Keratinocyte (primary cell): ENCODE measurements around the gene MFAP4. TPM values are rescaled to one million over a fixed set of nuclear protein-coding genes. Genes with fewer than 3 reads are reported as not detected.

Source experiments
- DNase-seq: peaks from one replicate; pipeline ENCODE4 v3.0.0-alpha.2; 2011; ENCODE audit warnings: low read depth, missing footprints, low spot score
- FAIRE-seq: peaks from 2 replicates; lab custom pipeline; 2011; peaks lifted over from hg19 to GRCh38; lab: Jason Lieb, UNC
- H2AFZ ChIP-seq: 2 replicates; pipeline ENCODE4 v1.6.0; 2012; ENCODE audit warnings: low read length, control low read depth, inconsistent platforms; ENCODE audit not compliant: control insufficient read depth
- H3K27ac ChIP-seq: 2 replicates; pipeline ENCODE4 v1.5.1; 2011; ENCODE audit warnings: low read length; ENCODE audit not compliant: control insufficient read depth, insufficient read depth
- H3K27me3 ChIP-seq: 3 replicates; pipeline ENCODE4 v1.6.0; 2011; ENCODE audit warnings: low read length; ENCODE audit not compliant: control insufficient read depth, insufficient read depth; ENCODE audit errors: extremely low read depth
- H3K36me3 ChIP-seq, 2 experiments: 2 replicates in 1 of 2; 3 replicates in 1 of 2; pipeline ENCODE4 v1.5.1; 2011; ENCODE audit warnings: low read length in 2 of 2, mild to moderate bottlenecking in 1 of 2; ENCODE audit not compliant: control insufficient read depth in 2 of 2, insufficient read depth in 2 of 2; ENCODE audit errors: extremely low read depth in 1 of 2
- H3K4me1 ChIP-seq: 3 replicates; pipeline ENCODE4 v1.5.1; 2011; ENCODE audit warnings: low read length; ENCODE audit not compliant: control insufficient read depth, insufficient read depth; ENCODE audit errors: extremely low read depth
- H3K4me2 ChIP-seq: 3 replicates; pipeline ENCODE4 v1.6.0; 2011; ENCODE audit warnings: low read depth, low read length; ENCODE audit not compliant: control insufficient read depth, insufficient read depth; ENCODE audit errors: extremely low read depth
- H3K4me3 ChIP-seq, 3 experiments: fragments of 200-600 bp in 1 of 3; sonication (generic) in 1 of 3; 2 replicates in 2 of 3; 3 replicates in 1 of 3; pipeline ENCODE4 v1.5.1; 2011 to 2016; ENCODE audit warnings: low read length in 3 of 3, mild to moderate bottlenecking in 3 of 3, control low read depth in 2 of 3, inconsistent platforms in 1 of 3, low read depth in 1 of 3, mixed read lengths in 1 of 3, mixed run types in 1 of 3, moderate library complexity in 1 of 3; ENCODE audit not compliant: control insufficient read depth in 2 of 3, insufficient read depth in 2 of 3; ENCODE audit errors: extremely low read depth in 1 of 3
- H3K79me2 ChIP-seq: 2 replicates; pipeline ENCODE4 v1.6.0; 2012; ENCODE audit warnings: low read length; ENCODE audit not compliant: control insufficient read depth, insufficient read depth
- H3K9ac ChIP-seq: 3 replicates; pipeline ENCODE4 v1.6.0; 2011; ENCODE audit warnings: low read length; ENCODE audit not compliant: control insufficient read depth, insufficient read depth; ENCODE audit errors: extremely low read depth
- H3K9me1 ChIP-seq: 3 replicates; pipeline ENCODE4 v1.6.0; 2011; ENCODE audit warnings: low read length; ENCODE audit not compliant: control insufficient read depth, insufficient read depth; ENCODE audit errors: extremely low read depth
- H3K9me3 ChIP-seq: 2 replicates; pipeline ENCODE4 v1.5.1; 2012; ENCODE audit warnings: low read depth, low read length; ENCODE audit not compliant: control insufficient read depth
- H4K20me1 ChIP-seq: 3 replicates; pipeline ENCODE4 v1.6.0; 2011; ENCODE audit warnings: low read length; ENCODE audit not compliant: control insufficient read depth, insufficient read depth; ENCODE audit errors: extremely low read depth
- CTCF ChIP-seq, 3 experiments: IDR thresholded peaks in 1 of 3; conservative IDR thresholded peaks in 1 of 3; optimal IDR thresholded peaks in 1 of 3; 2 replicates in 2 of 3; 3 replicates in 1 of 3; pipeline versions ENCODE3 to v1.5.1; 2011; ENCODE audit warnings: low read length in 3 of 3, mild to moderate bottlenecking in 3 of 3, moderate library complexity in 2 of 3, control low read depth in 1 of 3, inconsistent platforms in 1 of 3; ENCODE audit not compliant: insufficient read depth in 2 of 3; ENCODE audit errors: extremely low read depth in 1 of 3
- EZH2 ChIP-seq: IDR thresholded peaks from one replicate; pipeline ENCODE4 v1.6.1; 2012; ENCODE audit warnings: inconsistent platforms, mild to moderate bottlenecking, low read length, moderate library complexity
- dilution Hi-C: fragments of 300-500 bp; cut with MboI; formaldehyde crosslinking; loops from one replicate; pipeline ENCODE4 v1.7.0; 2020; ENCODE audit warnings: low sequenced_read_pairs; ENCODE audit not compliant: extremely low pct_ligation_motif_present
- polyA plus RNA-seq, 5 experiments: library from polyadenylated mRNA; depleted of rRNA in 3 of 5; stranded (reverse) in 3 of 5; stranded (forward) in 1 of 5; unstranded in 1 of 5; fragments of >200 nt; gene quantifications; 1 replicate in 1 of 5; 2 replicates in 3 of 5; 3 replicates in 1 of 5; pipeline versions ENCODE4 v1.2.1 to v1.2.3, GENCODE V29; 2011 to 2012; ENCODE audit warnings: missing spikeins in 2 of 5, low read depth in 1 of 5, low replicate concordance in 1 of 5

Gene MFAP4
- polyA plus RNA-seq, 1 donor (not counting 4 experiments of a cell fraction or from before 2014, with no cell fraction given): not detected

DNA sequence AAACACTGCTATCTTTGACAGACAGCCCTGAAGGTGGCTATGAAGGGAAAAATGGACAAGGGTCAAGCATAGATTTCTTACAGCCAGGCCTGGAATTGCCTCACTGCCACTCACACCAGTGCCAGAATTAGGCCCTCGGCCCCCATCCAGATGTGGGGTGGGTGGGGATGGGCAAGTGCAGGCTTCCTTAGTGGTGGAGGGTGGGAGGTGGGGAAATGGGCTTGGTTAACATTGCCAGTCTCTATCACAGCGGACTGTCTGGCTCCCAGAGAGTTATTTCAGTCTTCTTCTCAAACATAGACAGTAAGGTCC lies 49.3 kb downstream of the MFAP4 start:
- Histone ChIP-seq H3K9me1 (no peaks in the 10 kb centered on the region), H3K9me3 (no peaks in the 10 kb centered on the region), H3K4me3 (no peak overlapping the region), H2AFZ (no peak overlapping the region), H3K79me2 (no peaks in the 10 kb centered on the region), H3K4me1 (peaks cover 8% of the 10 kb centered on the region), H3K27ac (no peak overlapping the region), H3K9ac (no peak overlapping the region), H3K36me3 (peaks cover 5 to 12% of the 10 kb centered on the region in 2 experiments), H3K4me2 (no peak overlapping the region), H4K20me1 (no peaks in the 10 kb centered on the region), H3K27me3 (no peaks in the 10 kb centered on the region)
- no peak for FAIRE-seq
- TF ChIP-seq CTCF (optimal IDR thresholded peaks at IDR 0.05 in 1 of 3, IDR thresholded peaks at IDR 0.05 in 1 of 3, conservative IDR thresholded peaks at IDR 0.05 in 1 of 3; ENCODE audit: extremely low read depth in 1 of 3, insufficient read depth in 2 of 3, low read length in 3 of 3) (no peak), EZH2 (no peak)
- dilution Hi-C loops: no loop called here
- no peak for DNase-seq

- no peak overlapping the region for H3K4me3 ChIP-seq
- TF ChIP-seq EZH2: no peak
- no peak for TF ChIP-seq CTCF (optimal IDR thresholded peaks at IDR 0.05 in 1 of 3, IDR thresholded peaks at IDR 0.05 in 1 of 3, conservative IDR thresholded peaks at IDR 0.05 in 1 of 3; ENCODE audit: extremely low read depth in 1 of 3, insufficient read depth in 2 of 3, low read length in 3 of 3)
- H3K79me2 ChIP-seq: no peaks in the 10 kb centered on the region
- no peak overlapping the region for H2AFZ ChIP-seq
- no peaks in the 10 kb centered on the region for H3K9me3 ChIP-seq
- peaks cover 10% of the 10 kb centered on the region for H3K4me1 ChIP-seq
- FAIRE-seq (no peak), DNase-seq (no peak)
- H4K20me1 ChIP-seq: no peaks in the 10 kb centered on the region
- peaks cover 5 to 12% of the 10 kb centered on the region in 2 experiments for H3K36me3 ChIP-seq
- H3K4me2 ChIP-seq: no peak overlapping the region
- no peaks in the 10 kb centered on the region for H3K27me3 ChIP-seq
- H3K27ac ChIP-seq: no peak overlapping the region
- H3K9ac ChIP-seq: no peak overlapping the region
- dilution Hi-C loops: no loop called here
- no peaks in the 10 kb centered on the region for H3K9me1 ChIP-seq
These were observed 49.9 kb downstream of the MFAP4 start for GRCh38 chr17:19336938-19337711.
